Stimulated activated memory B cell treated with anti-CD40 and anti-IgM and Interleukin-4, amounts not matched to agents 10 μg/mL and 1 μg/mL and 100 μg/mL, for 72 hours (primary cell): Measurements from ENCODE around the gene ENO1.
A peak's percentile ranks its signal among the peaks of the same experiment; 100 is the strongest.
"Not testable (repeated sequence)": the region's sequence is repeated elsewhere in the genome, so short reads cannot be mapped to it uniquely, and the experiment has no call there.

Source experiments
- ATAC-seq: fragments of 150-1000 bp; cut with Tn5 transposase; 2 replicates; pipeline ENCODE4 v1.10.0; 2021
- H3K27ac Mint-ChIP-seq: one replicate; pipeline ENCODE4 v1.8.0; 2022; ENCODE audit warnings: mild to moderate bottlenecking, mixed read lengths
- H3K27me3 Mint-ChIP-seq: one replicate; pipeline ENCODE4 v1.8.0; 2022; ENCODE audit warnings: mixed read lengths
- H3K36me3 Mint-ChIP-seq: one replicate; pipeline ENCODE4 v1.8.0; 2022; ENCODE audit warnings: mixed read lengths
- H3K4me1 Mint-ChIP-seq: one replicate; pipeline ENCODE4 v1.8.0; 2022; ENCODE audit warnings: mixed read lengths
- H3K4me3 Mint-ChIP-seq: one replicate; pipeline ENCODE4 v1.8.0; 2022; ENCODE audit warnings: mild to moderate bottlenecking, moderate library complexity, mixed read lengths
- H3K9me3 Mint-ChIP-seq: one replicate; pipeline ENCODE4 v1.8.0; 2022; ENCODE audit warnings: mixed read lengths

The ENO1 gene

DNA sequence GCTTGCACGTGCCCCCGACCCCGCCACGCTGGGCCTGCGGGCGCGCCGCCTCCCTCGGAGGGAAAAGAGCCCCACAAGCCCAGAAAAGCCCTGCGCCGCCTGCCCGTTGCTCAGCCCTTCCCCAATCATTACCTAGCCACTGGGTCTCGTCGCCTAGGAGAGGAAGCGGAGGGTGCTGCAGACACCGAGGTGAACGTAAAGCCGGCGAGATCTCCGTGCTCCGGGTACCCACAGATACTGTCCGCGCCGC, at the start of gene ENO1:
ENO1 (minus strand) TSS at position 239 of the 250 bp plus-strand sequence. CDS start 3,778 bp downstream, outside the sequence.
- peak within 1 kb of the TSS; percentile 96 for H3K4me3 Mint-ChIP-seq
- peaks cover 37% of the 10 kb centered on the region for H3K36me3 Mint-ChIP-seq
- no peaks in the 10 kb centered on the region for H3K9me3 Mint-ChIP-seq
- peaks cover 36% of the 10 kb centered on the region for H3K4me1 Mint-ChIP-seq
- H3K27ac Mint-ChIP-seq, result peak within 1 kb of the TSS; percentile 92
- no peaks in the 10 kb centered on the region for H3K27me3 Mint-ChIP-seq
- peak; percentile 13 for ATAC-seq

DNA sequence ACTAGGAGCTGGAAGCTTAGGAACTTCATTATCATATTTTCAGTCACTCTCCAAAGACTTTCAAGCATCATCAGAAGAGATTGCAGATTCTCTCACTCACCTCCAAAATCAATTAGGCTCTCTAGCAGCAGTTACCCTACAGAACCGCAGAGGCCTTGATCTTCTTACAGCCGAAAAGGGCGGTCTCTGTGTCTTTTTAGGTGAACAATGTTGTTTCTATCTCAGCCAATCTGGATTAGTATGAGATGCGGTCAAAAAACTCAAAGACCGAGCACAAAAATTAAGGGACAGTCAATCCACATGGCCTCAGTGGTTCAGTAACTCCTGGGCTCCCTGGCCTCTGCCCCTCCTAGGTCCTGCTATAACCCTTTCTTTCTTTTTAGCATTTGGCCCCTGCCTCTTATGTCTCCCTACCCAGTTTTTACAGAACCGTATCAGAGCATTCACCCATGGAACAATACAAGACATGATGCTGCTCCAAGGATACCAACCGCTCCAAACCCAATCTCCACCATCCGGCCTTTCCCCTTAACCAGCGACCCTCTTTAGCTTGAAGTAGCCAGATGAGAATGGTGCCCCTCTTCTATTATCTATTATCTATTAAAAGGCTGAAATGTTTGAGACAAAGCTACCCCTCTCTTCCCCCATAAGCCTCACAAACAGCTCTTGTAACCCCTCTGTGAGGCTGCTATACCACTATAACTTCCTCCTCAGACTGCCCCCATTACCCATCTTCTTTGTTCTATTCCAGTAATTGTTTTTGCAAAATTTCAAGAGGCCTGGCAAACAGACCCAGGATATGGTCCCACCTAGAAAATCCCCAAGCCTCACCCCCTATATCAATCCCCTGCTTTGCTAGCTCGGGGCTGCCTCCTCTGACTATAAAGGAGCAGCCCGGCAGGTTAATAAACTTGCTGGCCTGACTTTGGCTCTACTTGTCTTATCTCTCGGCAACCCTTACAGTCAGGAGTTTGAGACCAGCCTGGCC, 48.5 kb upstream of the ENO1 start:
- Mint-ChIP-seq H3K4me1 (no peaks in the 10 kb centered on the region), H3K27ac (no peak overlapping the region), H3K4me3 (no peak overlapping the region), H3K27me3 (peaks cover 5% of the 10 kb centered on the region), H3K36me3 (no peaks in the 10 kb centered on the region), H3K9me3 (no peaks in the 10 kb centered on the region)
- no peak for ATAC-seq

- Mint-ChIP-seq H3K27me3 (peaks cover 15% of the 10 kb centered on the region), H3K4me1 (no peaks in the 10 kb centered on the region), H3K9me3 (no peaks in the 10 kb centered on the region), H3K4me3 (no peak overlapping the region), H3K36me3 (no peaks in the 10 kb centered on the region), H3K27ac (no peak overlapping the region)
- ATAC-seq, result no peak
These were observed 47.5 kb upstream of the ENO1 start for GRCh38 chr1:8925960-8926359.

DNA sequence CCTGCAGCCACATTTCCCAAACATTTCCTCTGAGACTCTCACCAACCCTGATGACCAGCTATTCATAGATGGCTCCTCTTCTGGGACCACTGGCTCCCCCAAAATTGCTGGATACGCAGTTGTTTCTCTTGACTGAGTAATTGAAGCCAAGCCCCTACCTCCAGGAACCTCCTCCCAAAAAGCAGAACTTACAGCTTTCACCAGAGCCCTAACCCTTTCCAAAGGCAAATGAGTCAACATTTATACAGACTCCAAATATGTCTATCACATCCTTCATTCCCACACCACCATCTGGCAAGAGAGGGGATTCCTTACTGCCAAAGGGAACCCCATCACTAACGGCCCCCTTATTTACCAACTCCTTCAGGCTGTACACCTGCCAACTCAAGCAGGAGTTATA, 46.9 kb upstream of the ENO1 start:
- peaks cover 18% of the 10 kb centered on the region for H3K27me3 Mint-ChIP-seq
- no peak overlapping the region for H3K4me3 Mint-ChIP-seq
- H3K9me3 Mint-ChIP-seq, result no peaks in the 10 kb centered on the region
- no peaks in the 10 kb centered on the region for H3K4me1 Mint-ChIP-seq
- H3K36me3 Mint-ChIP-seq, result no peaks in the 10 kb centered on the region
- ATAC-seq, result no peak
- no peak overlapping the region for H3K27ac Mint-ChIP-seq

DNA sequence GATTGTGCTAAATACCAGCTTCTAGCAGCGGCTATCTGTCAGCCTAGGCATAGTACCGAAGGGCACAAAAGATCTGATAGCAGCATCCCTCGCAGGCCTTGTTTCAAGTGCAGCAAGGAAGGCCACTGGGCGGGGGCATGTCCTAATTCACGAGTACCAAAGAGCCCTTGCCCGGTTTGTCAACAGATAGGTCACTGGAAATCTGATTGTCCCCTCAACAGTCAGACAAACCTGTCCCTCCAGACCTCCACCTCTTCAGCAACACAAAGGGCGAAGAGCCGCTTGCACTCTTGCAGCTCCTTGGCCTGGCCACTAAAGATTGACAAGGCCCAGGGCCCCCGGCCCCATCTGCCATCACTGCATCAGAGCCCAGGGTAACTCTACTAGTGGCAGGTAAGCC, 44.5 kb upstream of the ENO1 start:
- Mint-ChIP-seq H3K4me1 (no peaks in the 10 kb centered on the region), H3K36me3 (no peaks in the 10 kb centered on the region), H3K27me3 (peaks cover 18% of the 10 kb centered on the region), H3K9me3 (no peaks in the 10 kb centered on the region), H3K27ac (no peak overlapping the region), H3K4me3 (no peak overlapping the region)
- no peak for ATAC-seq

- peaks cover 18% of the 10 kb centered on the region for H3K27me3 Mint-ChIP-seq
- H3K36me3 Mint-ChIP-seq, H3K4me3 Mint-ChIP-seq, ATAC-seq, H3K9me3 Mint-ChIP-seq, H3K27ac Mint-ChIP-seq, H3K4me1 Mint-ChIP-seq: not testable (repeated sequence)
These were observed 39.0 kb upstream of the ENO1 start for GRCh38 chr1:8917536-8917935.

- H3K9me3 Mint-ChIP-seq, result no peaks in the 10 kb centered on the region
- no peak overlapping the region for H3K27ac Mint-ChIP-seq
- peaks cover 8% of the 10 kb centered on the region for H3K27me3 Mint-ChIP-seq
- no peak overlapping the region for H3K4me3 Mint-ChIP-seq
- no peaks in the 10 kb centered on the region for H3K36me3 Mint-ChIP-seq
- ATAC-seq, result no peak
- H3K4me1 Mint-ChIP-seq, result no peaks in the 10 kb centered on the region
These were observed 37.0 kb upstream of the ENO1 start for GRCh38 chr1:8915446-8915845.

DNA sequence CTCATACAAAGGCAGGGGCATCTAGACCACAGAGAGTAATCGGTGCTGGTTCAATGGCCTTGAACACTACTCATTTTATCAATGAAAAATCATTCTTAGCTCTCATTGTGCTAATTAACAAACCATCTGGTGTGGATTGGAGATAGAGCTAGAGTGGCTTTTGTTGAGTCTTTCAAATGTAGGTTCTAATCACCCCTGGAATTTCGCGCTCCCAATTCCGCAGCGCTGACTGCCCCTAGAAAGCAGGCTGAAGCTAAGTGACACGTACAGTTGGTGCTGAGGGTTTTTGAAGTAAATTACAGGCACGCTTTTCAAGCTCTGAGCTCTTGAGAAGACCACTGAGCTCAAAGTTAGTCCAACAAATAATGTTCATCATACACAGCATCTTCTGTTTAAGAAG, 36.0 kb upstream of the ENO1 start:
- Mint-ChIP-seq H3K4me3 (no peak overlapping the region), H3K36me3 (no peaks in the 10 kb centered on the region), H3K9me3 (peaks cover 2% of the 10 kb centered on the region), H3K27ac (no peak overlapping the region), H3K27me3 (peaks cover 8% of the 10 kb centered on the region), H3K4me1 (no peaks in the 10 kb centered on the region)
- no peak for ATAC-seq

- Mint-ChIP-seq H3K9me3 (peaks cover 2% of the 10 kb centered on the region), H3K4me1 (no peaks in the 10 kb centered on the region), H3K27me3 (peaks cover 8% of the 10 kb centered on the region), H3K4me3 (no peak overlapping the region), H3K27ac (no peak overlapping the region), H3K36me3 (no peaks in the 10 kb centered on the region)
- no peak for ATAC-seq
These were observed 35.0 kb upstream of the ENO1 start for GRCh38 chr1:8913457-8913856.

- Mint-ChIP-seq H3K27ac (no peak overlapping the region), H3K9me3 (peaks cover 2% of the 10 kb centered on the region), H3K4me1 (no peaks in the 10 kb centered on the region), H3K4me3 (no peak overlapping the region), H3K36me3 (no peaks in the 10 kb centered on the region), H3K27me3 (peaks cover 8% of the 10 kb centered on the region)
- no peak for ATAC-seq
These were observed 33.2 kb upstream of the ENO1 start for GRCh38 chr1:8911416-8912309.

- Mint-ChIP-seq H3K36me3 (no peaks in the 10 kb centered on the region), H3K4me1 (no peaks in the 10 kb centered on the region), H3K27me3 (peaks cover 10% of the 10 kb centered on the region), H3K9me3 (peaks cover 2% of the 10 kb centered on the region), H3K4me3 (no peak overlapping the region), H3K27ac (no peak overlapping the region)
- no peak for ATAC-seq
These were observed 32.4 kb upstream of the ENO1 start for GRCh38 chr1:8910914-8911313.

- Mint-ChIP-seq H3K27me3 (peaks cover 16% of the 10 kb centered on the region), H3K27ac (no peak overlapping the region)
These were observed 31.8 kb upstream of the ENO1 start for GRCh38 chr1:8910331-8910730.

GRCh38 chr1:8908388-8909151, 30.1 kb upstream of the ENO1 start:
- ATAC-seq, result no peak
- peaks cover 16% of the 10 kb centered on the region for H3K27me3 Mint-ChIP-seq
- no peaks in the 10 kb centered on the region for H3K36me3 Mint-ChIP-seq
- peaks cover 2% of the 10 kb centered on the region for H3K9me3 Mint-ChIP-seq
- no peak overlapping the region for H3K4me3 Mint-ChIP-seq
- no peaks in the 10 kb centered on the region for H3K4me1 Mint-ChIP-seq
- H3K27ac Mint-ChIP-seq, result no peak overlapping the region

More at GRCh38 chr1:8910331-8910730, 31.8 kb upstream of the ENO1 start:
- Mint-ChIP-seq H3K4me3 (no peak overlapping the region), H3K4me1 (no peaks in the 10 kb centered on the region), H3K9me3 (peaks cover 2% of the 10 kb centered on the region), H3K36me3 (no peaks in the 10 kb centered on the region)
- ATAC-seq, result no peak

DNA sequence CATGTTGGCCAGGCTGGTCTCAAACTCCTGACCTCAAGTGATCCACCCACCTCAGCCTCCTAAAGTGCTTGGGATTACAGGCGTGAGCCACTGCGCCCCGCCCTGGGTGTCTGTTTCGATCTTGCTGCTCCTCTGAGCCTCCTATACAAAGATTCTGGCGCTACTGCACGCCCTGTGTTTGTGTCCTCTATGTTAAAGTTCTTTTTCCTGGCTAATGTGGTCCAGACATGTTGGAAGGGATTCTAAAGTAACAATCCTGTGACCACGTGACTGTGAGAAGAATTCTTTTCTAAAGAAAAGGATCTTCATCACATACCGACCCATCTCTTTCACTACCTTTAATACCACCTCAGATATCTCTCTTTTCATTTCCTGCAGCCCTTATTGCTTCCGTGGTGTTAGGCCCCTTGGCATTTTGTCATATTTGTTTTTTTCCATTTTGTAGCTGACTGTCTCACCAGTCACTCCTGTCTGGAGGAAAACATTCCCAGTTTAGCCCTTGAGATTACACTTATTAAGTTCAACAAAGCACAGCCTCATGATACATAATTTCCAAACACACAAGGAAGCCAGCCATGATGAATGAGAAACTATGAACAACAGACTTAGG, 27.2 kb upstream of the ENO1 start:
- H3K9me3 Mint-ChIP-seq, result peaks cover 2% of the 10 kb centered on the region
- H3K4me1 Mint-ChIP-seq, result no peaks in the 10 kb centered on the region
- H3K27ac Mint-ChIP-seq, result no peak overlapping the region
- peaks cover 8% of the 10 kb centered on the region for H3K27me3 Mint-ChIP-seq
- H3K4me3 Mint-ChIP-seq, result no peak overlapping the region
- ATAC-seq, result no peak
- no peaks in the 10 kb centered on the region for H3K36me3 Mint-ChIP-seq
